HTR-8/SVneo (cell line): Measurements from ENCODE around the gene THBD.

ENCODE experiments used
- DNase-seq: peaks from one replicate; pipeline ENCODE4 v3.0.0; 2011; ENCODE audit warnings: low spot score, mixed read lengths; ENCODE audit not compliant: insufficient read length
- FAIRE-seq: peaks from 2 replicates; lab custom pipeline; 2011; peaks lifted over from hg19 to GRCh38; lab: Jason Lieb, UNC

THBD gene

GRCh38 chr20:23084845-23085365 lies 35.4 kb upstream of the THBD start:
- no peak for FAIRE-seq

GRCh38 chr20:23084282-23084844 lies 34.9 kb upstream of the THBD start:
- DNase-seq, result no peak
- FAIRE-seq, result no peak

More at GRCh38 chr20:23084845-23085365, 35.4 kb upstream of the THBD start:
- DNase-seq, result no peak

GRCh38 chr20:23083553-23084220 lies 34.2 kb upstream of the THBD start:
- FAIRE-seq (no peak), DNase-seq (no peak)

GRCh38 chr20:23082846-23083552 lies 33.5 kb upstream of the THBD start:
- DNase-seq, result no peak

GRCh38 chr20:23081263-23081819 lies 31.9 kb upstream of the THBD start:
- FAIRE-seq, result no peak

More at GRCh38 chr20:23082846-23083552, 33.5 kb upstream of the THBD start:
- no peak for FAIRE-seq

GRCh38 chr20:23080521-23080920 lies 31.0 kb upstream of the THBD start:
- no peak for FAIRE-seq

More at GRCh38 chr20:23081263-23081819, 31.9 kb upstream of the THBD start:
- no peak for DNase-seq

GRCh38 chr20:23079926-23080325 lies 30.5 kb upstream of the THBD start:
- DNase-seq (no peak), FAIRE-seq (no peak)

More at GRCh38 chr20:23080521-23080920, 31.0 kb upstream of the THBD start:
- no peak for DNase-seq

- no peak for DNase-seq
- FAIRE-seq, result no peak
These were observed 29.5 kb upstream of the THBD start for GRCh38 chr20:23079016-23079351.

- FAIRE-seq, result no peak
- DNase-seq, result no peak
These were observed 29.0 kb upstream of the THBD start for GRCh38 chr20:23078351-23079015.

GRCh38 chr20:23077277-23077676 lies 27.8 kb upstream of the THBD start:
- no peak for FAIRE-seq
- no peak for DNase-seq

- no peak for FAIRE-seq
These were observed 24.6 kb upstream of the THBD start for GRCh38 chr20:23074052-23074451.

GRCh38 chr20:23072892-23073586 lies 23.6 kb upstream of the THBD start:
- DNase-seq (no peak), FAIRE-seq (no peak)

More at GRCh38 chr20:23074052-23074451, 24.6 kb upstream of the THBD start:
- no peak for DNase-seq

- DNase-seq, result no peak
These were observed 22.5 kb upstream of the THBD start for GRCh38 chr20:23071996-23072395.

GRCh38 chr20:23071398-23071797 lies 21.9 kb upstream of the THBD start:
- DNase-seq (no peak), FAIRE-seq (no peak)

More at GRCh38 chr20:23071996-23072395, 22.5 kb upstream of the THBD start:
- no peak for FAIRE-seq

- FAIRE-seq, result no peak
- no peak for DNase-seq
These were observed 19.6 kb upstream of the THBD start for GRCh38 chr20:23069108-23069507.

- no peak for FAIRE-seq
- no peak for DNase-seq
These were observed 18.8 kb upstream of the THBD start for GRCh38 chr20:23068283-23068682.

- DNase-seq, result no peak
- no peak for FAIRE-seq
These were observed 17.3 kb upstream of the THBD start for GRCh38 chr20:23066772-23067171.

GRCh38 chr20:23065266-23066201 lies 16.1 kb upstream of the THBD start:
- FAIRE-seq, result no peak
- no peak for DNase-seq

- DNase-seq, result no peak
- FAIRE-seq, result no peak
These were observed 14.1 kb upstream of the THBD start for GRCh38 chr20:23063581-23063980.
